Thyroid gland (tissue), 4 donors: ENCODE data around the gene DMD.

Source experiments
- POLR2A ChIP-seq, 2 donors: fragments of 450-650 bp; IDR thresholded peaks; one replicate each; pipeline ENCODE4 v1.6.1; 2017; ENCODE audit warnings: antibody characterized with exemption in 2 of 2, mild to moderate bottlenecking in 2 of 2, moderate library complexity in 1 of 2
- TF ChIP-seq, protein P1 (sequence below), 6 experiments: fragments of 200-600 bp in 3 of 6; fragments of 450-650 bp in 3 of 6; sonication (generic) in 3 of 6; IDR thresholded peaks; one replicate each; pipeline ENCODE4 v1.5.1; 2016 to 2019; ENCODE audit warnings: antibody characterized with exemption in 6 of 6, mild to moderate bottlenecking in 2 of 6, inconsistent platforms in 1 of 6, moderate library complexity in 1 of 6

DNA sequence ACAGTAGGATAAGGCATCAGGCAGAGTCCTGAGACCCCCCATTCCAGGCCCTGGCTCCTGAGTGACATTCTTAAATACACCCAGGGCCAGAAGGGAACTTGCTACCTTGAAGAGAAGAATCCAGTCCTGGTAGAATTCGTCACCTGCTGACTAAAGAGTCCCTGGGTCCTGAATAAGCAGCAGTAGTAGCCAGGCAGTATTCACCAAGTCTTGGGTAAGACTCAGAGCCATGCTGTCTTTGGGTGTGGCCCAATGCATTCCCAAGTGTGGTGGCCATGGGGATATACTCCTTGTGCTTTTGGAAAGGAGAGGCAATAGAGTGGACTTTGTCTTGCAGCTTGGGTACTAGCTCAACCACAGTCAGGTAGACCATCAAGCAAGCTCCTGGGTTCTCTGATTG is 359.1 kb downstream of the DMD start:
- TF ChIP-seq POLR2A (IDR thresholded peaks at IDR 0.05) = no peak
- TF ChIP-seq, protein P1, sequence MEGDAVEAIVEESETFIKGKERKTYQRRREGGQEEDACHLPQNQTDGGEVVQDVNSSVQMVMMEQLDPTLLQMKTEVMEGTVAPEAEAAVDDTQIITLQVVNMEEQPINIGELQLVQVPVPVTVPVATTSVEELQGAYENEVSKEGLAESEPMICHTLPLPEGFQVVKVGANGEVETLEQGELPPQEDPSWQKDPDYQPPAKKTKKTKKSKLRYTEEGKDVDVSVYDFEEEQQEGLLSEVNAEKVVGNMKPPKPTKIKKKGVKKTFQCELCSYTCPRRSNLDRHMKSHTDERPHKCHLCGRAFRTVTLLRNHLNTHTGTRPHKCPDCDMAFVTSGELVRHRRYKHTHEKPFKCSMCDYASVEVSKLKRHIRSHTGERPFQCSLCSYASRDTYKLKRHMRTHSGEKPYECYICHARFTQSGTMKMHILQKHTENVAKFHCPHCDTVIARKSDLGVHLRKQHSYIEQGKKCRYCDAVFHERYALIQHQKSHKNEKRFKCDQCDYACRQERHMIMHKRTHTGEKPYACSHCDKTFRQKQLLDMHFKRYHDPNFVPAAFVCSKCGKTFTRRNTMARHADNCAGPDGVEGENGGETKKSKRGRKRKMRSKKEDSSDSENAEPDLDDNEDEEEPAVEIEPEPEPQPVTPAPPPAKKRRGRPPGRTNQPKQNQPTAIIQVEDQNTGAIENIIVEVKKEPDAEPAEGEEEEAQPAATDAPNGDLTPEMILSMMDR (IDR thresholded peaks at IDR 0.05) = no peak
